ENCODE measurements around the gene EMC9.

The EMC9 gene

DNA sequence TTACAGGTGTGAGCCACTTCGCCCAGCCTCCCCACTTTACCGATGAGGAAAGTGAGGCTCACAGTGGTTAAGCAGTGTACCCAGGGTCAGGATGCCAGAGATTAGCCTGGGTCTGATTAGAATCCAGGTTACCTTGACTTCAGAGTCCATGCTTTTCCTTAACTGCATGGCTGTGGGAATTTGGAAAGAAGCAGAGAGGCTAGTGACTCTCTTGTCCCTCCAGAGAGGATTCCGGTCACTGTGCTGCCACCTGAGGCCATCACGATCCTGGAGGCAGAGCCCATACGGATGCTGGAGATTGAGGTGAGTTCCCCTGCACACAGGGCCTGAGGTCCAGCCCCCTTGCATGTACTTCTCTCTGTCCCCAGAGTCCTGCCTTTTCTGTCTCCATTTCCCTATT lies 35.2 kb upstream of the EMC9 start:
- H3K4me3 ChIP-seq (ENCODE audit: low read depth, low read length) = no peak overlapping the region
- TF ChIP-seq, protein P1, sequence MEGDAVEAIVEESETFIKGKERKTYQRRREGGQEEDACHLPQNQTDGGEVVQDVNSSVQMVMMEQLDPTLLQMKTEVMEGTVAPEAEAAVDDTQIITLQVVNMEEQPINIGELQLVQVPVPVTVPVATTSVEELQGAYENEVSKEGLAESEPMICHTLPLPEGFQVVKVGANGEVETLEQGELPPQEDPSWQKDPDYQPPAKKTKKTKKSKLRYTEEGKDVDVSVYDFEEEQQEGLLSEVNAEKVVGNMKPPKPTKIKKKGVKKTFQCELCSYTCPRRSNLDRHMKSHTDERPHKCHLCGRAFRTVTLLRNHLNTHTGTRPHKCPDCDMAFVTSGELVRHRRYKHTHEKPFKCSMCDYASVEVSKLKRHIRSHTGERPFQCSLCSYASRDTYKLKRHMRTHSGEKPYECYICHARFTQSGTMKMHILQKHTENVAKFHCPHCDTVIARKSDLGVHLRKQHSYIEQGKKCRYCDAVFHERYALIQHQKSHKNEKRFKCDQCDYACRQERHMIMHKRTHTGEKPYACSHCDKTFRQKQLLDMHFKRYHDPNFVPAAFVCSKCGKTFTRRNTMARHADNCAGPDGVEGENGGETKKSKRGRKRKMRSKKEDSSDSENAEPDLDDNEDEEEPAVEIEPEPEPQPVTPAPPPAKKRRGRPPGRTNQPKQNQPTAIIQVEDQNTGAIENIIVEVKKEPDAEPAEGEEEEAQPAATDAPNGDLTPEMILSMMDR (IDR thresholded peaks at IDR 0.05; ENCODE audit: borderline replicate concordance, insufficient read depth, low read depth, low read length) = no peak

DNA sequence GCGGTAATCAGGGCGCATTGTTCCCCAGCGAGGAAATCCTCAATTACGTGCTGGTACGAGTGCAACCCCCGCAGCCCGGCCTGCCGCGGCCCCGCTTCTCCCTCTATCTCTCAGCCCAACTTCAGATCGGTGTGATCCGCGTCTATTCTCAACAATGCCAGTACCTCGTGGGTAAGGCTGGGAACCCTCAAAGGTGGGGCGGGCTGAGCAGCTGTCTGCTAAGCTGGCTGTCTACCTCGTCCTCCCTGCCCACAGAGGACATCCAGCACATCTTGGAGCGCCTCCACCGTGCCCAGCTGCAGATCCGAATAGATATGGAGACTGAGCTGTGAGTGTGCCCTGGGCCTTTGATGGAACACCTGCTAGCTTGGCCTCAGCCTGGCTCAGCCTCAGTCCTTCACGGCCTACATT lies 31.5 kb upstream of the EMC9 start:
- H3K4me3 ChIP-seq (ENCODE audit: low read depth, low read length) = peak overlapping the region; percentile 72
- TF ChIP-seq, protein P1 (IDR thresholded peaks at IDR 0.05; ENCODE audit: borderline replicate concordance, insufficient read depth, low read depth, low read length) = no peak

DNA sequence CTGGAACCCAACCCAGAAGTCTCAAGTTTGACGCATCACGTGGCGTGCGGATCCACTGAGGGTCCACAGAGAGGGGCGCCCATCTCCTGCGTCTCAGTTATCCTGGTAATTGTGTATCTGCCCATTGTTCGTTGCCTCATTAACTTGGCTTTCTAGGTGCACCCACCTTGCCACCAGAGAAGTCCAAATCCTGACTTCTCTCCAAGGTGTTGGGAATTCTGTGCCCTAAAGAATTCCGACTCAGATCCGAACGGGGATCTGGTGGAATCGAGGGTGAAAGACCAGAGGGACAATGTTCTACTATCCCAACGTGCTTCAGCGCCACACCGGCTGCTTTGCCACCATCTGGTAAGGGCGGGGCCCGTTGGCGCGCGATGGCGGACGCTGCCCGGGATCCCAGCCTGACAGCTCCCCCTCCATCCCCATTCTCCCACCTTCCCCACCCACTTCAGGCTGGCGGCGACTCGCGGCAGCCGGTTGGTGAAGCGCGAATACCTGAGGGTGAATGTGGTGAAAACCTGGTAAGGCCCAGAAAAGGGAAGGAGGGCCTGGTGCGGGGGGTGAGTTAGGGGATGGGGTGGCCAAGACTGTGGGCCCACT lies 31.0 kb upstream of the EMC9 start:
- peak overlapping the region; percentile 72 for H3K4me3 ChIP-seq (ENCODE audit: low read depth, low read length)
- TF ChIP-seq, protein P1 (IDR thresholded peaks at IDR 0.05; ENCODE audit: borderline replicate concordance, insufficient read depth, low read depth, low read length) = no peak

DNA sequence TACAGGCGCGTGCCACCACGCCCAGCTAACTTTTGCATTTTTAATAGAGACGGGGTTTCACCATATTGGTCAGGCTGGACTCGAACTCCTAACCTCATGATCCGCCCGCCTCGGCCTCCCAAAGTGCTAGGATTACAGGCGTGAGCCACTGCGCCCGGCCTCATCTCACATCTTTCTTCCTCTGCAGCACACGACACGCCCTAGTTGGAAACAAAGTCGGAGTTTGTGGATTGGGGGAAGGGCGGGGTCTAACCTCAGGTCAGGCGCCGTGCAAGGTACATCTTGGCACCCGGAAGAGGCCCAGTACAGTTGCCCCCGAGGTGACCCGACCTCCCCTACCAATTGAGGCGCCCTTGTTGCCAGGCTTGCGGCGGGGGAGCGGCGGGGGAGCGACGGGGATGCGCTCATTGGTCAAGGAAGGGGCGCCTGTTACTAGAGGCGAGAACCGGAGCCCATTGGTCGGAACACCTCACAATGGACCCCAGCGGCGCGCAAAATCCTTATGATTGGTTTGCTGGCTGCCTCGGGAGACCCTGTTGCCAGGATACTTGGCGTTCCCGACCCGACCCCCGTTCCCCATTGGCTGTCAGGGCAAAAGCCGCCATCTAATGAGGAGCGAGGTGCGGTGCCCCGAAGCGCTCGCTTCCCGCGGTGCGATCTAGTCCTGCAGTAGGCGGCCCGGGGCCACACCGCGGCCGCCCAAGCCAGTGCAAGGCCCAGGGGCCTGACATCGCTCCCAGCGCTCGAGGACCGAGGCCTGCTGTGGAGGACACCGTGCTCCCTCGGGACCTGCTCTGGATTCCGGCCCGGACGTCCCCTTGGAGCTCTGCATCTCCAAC lies 30.2 kb upstream of the EMC9 start, which contains the start of gene REC8:
Gene REC8 (plus strand): TSS at position 659 of the 839 bp plus-strand sequence. CDS start 473 bp downstream, outside the sequence.
- TF ChIP-seq, protein P1 (IDR thresholded peaks at IDR 0.05; ENCODE audit: borderline replicate concordance, insufficient read depth, low read depth, low read length) = no peak
- peak within 1 kb of the TSS; percentile 72 for H3K4me3 ChIP-seq (ENCODE audit: low read depth, low read length)

DNA sequence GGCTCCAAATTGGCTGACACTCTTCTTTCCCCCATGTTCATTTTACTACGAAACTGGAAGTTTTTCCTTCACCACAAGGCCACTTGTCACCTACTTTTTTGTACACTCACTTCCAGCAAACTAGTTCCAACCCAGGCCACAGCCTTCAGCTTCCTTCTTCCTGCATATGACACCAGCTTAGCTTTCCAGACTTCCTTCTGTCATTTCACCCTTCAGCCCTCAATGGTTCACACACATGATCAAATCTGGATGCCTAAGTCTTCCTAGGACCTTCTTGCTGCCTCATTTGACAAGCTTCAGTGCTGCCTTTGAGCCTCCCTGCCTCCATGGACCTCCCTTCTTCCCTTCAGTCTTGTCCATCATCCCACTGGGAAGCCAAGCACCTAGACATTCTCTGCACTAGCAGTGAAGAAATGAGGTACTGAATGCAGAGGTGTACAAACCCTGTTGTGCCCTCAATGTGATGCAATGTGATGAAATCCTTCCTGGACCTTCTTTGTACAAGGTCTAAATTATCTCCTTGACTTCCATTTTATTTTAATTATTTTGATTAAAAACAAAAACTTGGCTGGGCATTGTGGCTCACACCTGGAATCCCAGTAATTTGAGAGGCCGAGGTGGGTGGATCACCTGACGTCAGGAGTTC lies 26.2 kb upstream of the EMC9 start:
- TF ChIP-seq, protein P1 (IDR thresholded peaks at IDR 0.05; ENCODE audit: borderline replicate concordance, insufficient read depth, low read depth, low read length) = no peak
- no peak overlapping the region for H3K4me3 ChIP-seq (ENCODE audit: low read depth, low read length)

DNA sequence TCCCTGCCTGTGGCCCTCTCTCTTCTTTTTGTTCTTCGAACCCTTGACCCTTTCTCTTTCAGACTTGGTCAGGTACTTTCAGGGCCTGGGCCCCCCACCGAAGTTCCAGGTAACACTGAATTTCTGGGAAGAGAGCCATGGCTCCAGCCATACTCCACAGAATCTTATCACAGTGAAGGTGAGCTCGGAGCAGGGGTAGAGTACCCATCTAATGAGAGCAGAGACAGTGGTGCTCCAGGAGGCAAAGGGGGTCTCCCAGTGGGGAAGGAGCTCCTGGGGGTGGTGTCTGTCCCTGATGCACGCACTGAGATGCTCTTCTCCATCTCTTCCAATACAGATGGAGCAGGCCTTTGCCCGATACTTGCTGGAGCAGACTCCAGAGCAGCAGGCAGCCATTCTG lies 24.4 kb upstream of the EMC9 start:
- H3K4me3 ChIP-seq (ENCODE audit: low read depth, low read length) = no peak overlapping the region
- TF ChIP-seq, protein P1 (IDR thresholded peaks at IDR 0.05; ENCODE audit: borderline replicate concordance, insufficient read depth, low read depth, low read length) = no peak
